GM12891 (cell line): Measurements from ENCODE around the gene MARK3.

Experiments
- DNase-seq: peaks from one replicate; pipeline ENCODE4 v3.0.0; 2011; ENCODE audit warnings: low spot score; ENCODE audit not compliant: insufficient read length
- FAIRE-seq: peaks from 2 replicates; lab custom pipeline; 2011; peaks lifted over from hg19 to GRCh38; lab: Jason Lieb, UNC
- PAX5 ChIP-seq: IDR thresholded peaks from 2 replicates; pipeline ENCODE4 v1.6.1; 2011; ENCODE audit warnings: low read length, moderate library complexity, mild to moderate bottlenecking; ENCODE audit not compliant: insufficient read depth, severe bottlenecking
- POLR2A ChIP-seq: IDR thresholded peaks from 2 replicates; pipeline ENCODE4 v1.6.1; 2011; ENCODE audit warnings: low read depth, low read length, control low read depth
- POLR2AphosphoS5 ChIP-seq: IDR thresholded peaks from 2 replicates; pipeline ENCODE4 v1.6.1; 2011; ENCODE audit warnings: low read depth, low read length, control low read depth
- POU2F2 ChIP-seq: IDR thresholded peaks from 2 replicates; pipeline ENCODE4 v1.6.1; 2011; ENCODE audit warnings: low read depth, mild to moderate bottlenecking, control low read depth, low read length, moderate library complexity
- SPI1 ChIP-seq: IDR thresholded peaks from 2 replicates; pipeline ENCODE4 v1.6.1; 2011; ENCODE audit warnings: low read depth, low read length, control low read depth
- TAF1 ChIP-seq: IDR thresholded peaks from 2 replicates; pipeline ENCODE4 v1.6.1; 2011; ENCODE audit warnings: low read depth, low read length, control low read depth

MARK3 gene

GRCh38 chr14:103393070-103393469 lies 7.9 kb downstream of the MARK3 start:
- DNase-seq (no peak), FAIRE-seq (no peak)
- no peak for TF ChIP-seq POU2F2
- TF ChIP-seq PAX5: no peak
- TF ChIP-seq SPI1: no peak
- TF ChIP-seq POLR2AphosphoS5: no peak

DNA sequence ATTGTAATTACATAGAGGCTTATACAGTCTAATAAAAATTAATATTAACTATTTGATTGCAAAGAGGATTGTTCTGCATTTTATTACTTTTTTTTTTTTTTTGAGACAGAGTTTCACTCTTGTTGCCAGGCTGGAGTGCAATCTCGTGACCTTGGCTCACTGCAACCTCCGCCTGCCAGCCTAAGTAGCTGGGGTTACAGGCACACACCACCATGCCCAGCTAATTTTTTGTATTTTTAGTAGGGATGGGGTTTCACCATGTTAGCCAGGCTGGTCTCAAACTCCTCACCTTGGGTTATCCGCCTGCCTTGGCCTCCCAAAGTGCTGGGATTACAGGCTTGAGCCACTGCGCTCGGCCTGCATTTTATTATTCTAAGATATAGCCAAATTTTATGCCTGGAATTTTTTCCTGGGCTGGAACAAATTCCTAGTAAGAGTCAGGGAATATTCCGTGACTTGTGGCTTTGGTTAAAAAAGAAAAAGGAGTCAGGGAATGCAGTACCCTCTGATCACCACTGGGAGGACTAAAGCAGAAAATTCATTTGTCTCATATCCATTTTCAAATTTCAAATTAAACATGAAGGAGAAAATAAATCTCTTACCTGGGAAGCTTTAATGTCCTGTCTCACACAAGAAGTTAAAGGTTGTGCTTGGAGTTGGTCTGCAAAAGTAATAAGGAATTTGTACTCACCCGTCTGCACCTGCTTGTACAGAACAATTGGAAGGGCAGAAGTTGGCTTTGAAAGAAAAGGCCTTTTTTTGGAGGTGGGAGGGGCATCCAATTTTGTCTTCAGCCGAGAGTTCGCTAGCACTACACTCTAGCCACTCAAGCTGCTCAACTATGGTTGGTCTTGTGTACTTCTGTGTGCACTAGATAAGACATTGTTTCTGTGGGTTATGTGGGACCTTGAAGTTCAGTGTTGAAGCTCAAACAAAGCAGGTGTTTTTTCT lies 8.7 kb downstream of the MARK3 start:
- FAIRE-seq (peak; percentile 84), DNase-seq (no peak)

GRCh38 chr14:103395244-103395643 lies 10.0 kb downstream of the MARK3 start:
- no peak for FAIRE-seq
- TF ChIP-seq POU2F2 (no peak), POLR2AphosphoS5 (no peak), PAX5 (no peak), TAF1 (no peak), POLR2A (no peak), SPI1 (no peak)
- no peak for DNase-seq

More for the DNA sequence above, 8.7 kb downstream of the MARK3 start:
- TF ChIP-seq POLR2AphosphoS5 (no peak), TAF1 (no peak), POU2F2 (no peak), POLR2A (no peak), PAX5 (no peak), SPI1 (no peak)

- FAIRE-seq (no peak), DNase-seq (no peak)
- TF ChIP-seq SPI1: peak; percentile 51; the same call in 1 of the 2 replicates
- TF ChIP-seq POLR2AphosphoS5: no peak
Observed at GRCh38 chr14:103396463-103396862, 11.2 kb downstream of the MARK3 start.

DNA sequence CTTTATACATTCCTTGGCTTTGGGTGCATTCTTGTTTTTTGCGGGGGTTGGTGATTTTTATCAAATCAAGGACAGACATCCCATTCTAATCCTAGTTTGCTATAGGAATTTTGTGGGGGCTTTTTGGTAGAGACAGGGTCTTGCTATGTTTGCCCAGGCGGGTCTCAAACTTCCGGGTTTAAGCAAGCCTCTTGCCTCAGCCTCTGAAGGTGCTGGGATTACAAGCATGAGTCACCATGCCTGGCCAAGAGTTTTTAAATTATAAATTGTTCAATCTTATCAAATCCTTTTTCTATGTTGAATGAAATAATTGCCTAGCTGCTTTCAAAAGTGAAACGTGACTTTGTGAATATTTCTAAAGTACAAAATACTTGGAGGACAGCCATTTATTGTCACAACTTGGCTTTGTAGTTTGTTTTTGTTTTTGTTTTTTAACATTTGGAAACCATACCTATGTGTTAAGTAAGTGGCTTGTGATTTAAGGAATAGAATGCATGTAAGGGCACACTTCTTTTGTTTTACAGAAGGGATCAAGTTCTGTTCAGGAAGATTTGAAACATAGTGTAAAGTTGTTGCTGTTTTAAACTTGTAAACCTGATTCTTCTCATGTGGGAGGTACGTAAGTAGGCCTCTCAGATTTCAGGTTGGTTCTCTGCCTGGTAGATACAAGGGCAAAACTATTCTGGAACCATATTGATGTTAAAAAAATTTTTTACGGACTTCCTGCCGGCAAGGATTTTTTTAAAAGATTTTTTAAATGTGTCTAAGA lies 13.4 kb downstream of the MARK3 start:
- FAIRE-seq: no peak
- DNase-seq: no peak
- TF ChIP-seq POLR2AphosphoS5 (no peak), POLR2A (no peak), POU2F2 (no peak), TAF1 (no peak), PAX5 (no peak), SPI1 (no peak)

DNA sequence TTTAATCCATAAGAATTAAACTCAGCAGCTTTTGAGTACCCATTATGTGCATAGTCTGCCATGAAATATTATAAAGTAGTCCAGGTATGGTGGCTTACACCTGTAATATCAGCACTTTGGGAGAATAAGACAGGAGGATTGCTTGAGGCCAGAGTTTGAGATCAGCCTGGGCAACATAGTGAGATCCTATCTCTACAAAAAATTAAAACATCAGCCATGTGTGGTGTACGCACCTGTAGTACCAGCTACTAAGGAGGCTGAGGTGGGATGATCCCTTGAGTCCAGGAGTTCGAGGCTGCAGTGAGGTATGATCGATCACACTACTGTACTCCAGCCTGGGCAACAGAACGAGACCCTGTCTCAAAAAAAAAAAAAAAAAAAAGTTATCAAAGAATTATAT lies 15.3 kb downstream of the MARK3 start:
- no peak for DNase-seq
- FAIRE-seq: no peak
- no peak for TF ChIP-seq POLR2A
- TF ChIP-seq TAF1: no peak
- TF ChIP-seq POLR2AphosphoS5: no peak

- DNase-seq (no peak), FAIRE-seq (peak; percentile 87)
- TF ChIP-seq POLR2A: no peak
- TF ChIP-seq POLR2AphosphoS5: no peak
- TF ChIP-seq PAX5: no peak
- no peak for TF ChIP-seq POU2F2
- TF ChIP-seq SPI1: no peak
- TF ChIP-seq TAF1: no peak
Observed at GRCh38 chr14:103401223-103402214, 16.3 kb downstream of the MARK3 start.

- TF ChIP-seq POLR2A (no peak), PAX5 (no peak), POLR2AphosphoS5 (no peak), SPI1 (no peak), POU2F2 (no peak), TAF1 (no peak)
- peak; percentile 26 for FAIRE-seq
- DNase-seq: no peak
Observed at GRCh38 chr14:103402695-103403094, 17.5 kb downstream of the MARK3 start.
